Aorta (tissue), 5 donors: ENCODE data around the gene CTNNBIP1. TPM values are rescaled to one million over a fixed set of nuclear protein-coding genes. Genes with fewer than 3 reads are reported as not detected.

ENCODE experiments used
- ATAC-seq: fragments of 200-7000 bp; cut with Tn5 transposase; one replicate; pipeline ENCODE4 v1.9.1; 2022; ENCODE audit warnings: moderate library complexity; ENCODE audit not compliant: low FRiP score
- DNase-seq, 2 donors: peaks; one replicate each; pipeline ENCODE4 v3.0.0-alpha.2; 2020
- H3K27ac ChIP-seq, 2 donors: one replicate each; pipeline ENCODE4 v1.5.1; 2013; ENCODE audit warnings: low read length in 2 of 2, mild to moderate bottlenecking in 2 of 2, moderate library complexity in 2 of 2, control low read depth in 1 of 2, inconsistent platforms in 1 of 2, low read depth in 1 of 2
- H3K27me3 ChIP-seq, 2 donors: one replicate each; pipeline ENCODE4 v1.6.1; 2013; ENCODE audit warnings: control low read depth in 1 of 2, low read length in 1 of 2, mild to moderate bottlenecking in 1 of 2, moderate library complexity in 1 of 2; ENCODE audit not compliant: insufficient read depth in 2 of 2, control insufficient read depth in 1 of 2
- H3K36me3 ChIP-seq, 2 donors: one replicate each; pipeline ENCODE4 v1.6.1; 2013; ENCODE audit warnings: control low read depth in 1 of 2, low read length in 1 of 2, mild to moderate bottlenecking in 1 of 2; ENCODE audit not compliant: insufficient read depth in 2 of 2, control insufficient read depth in 1 of 2
- H3K4me1 ChIP-seq, 2 donors: one replicate each; pipeline ENCODE4 v1.6.1; 2013; ENCODE audit warnings: low read length in 2 of 2, control low read depth in 1 of 2, mild to moderate bottlenecking in 1 of 2, moderate library complexity in 1 of 2; ENCODE audit not compliant: insufficient read depth in 2 of 2, control insufficient read depth in 1 of 2
- H3K4me3 ChIP-seq, 2 donors: one replicate each; pipeline ENCODE4 v1.5.1; 2013; ENCODE audit warnings: low read length in 2 of 2, control low read depth in 1 of 2, mild to moderate bottlenecking in 1 of 2
- H3K9me3 ChIP-seq: one replicate; pipeline ENCODE4 v1.6.1; 2013; ENCODE audit warnings: mild to moderate bottlenecking, low read length; ENCODE audit not compliant: control insufficient read depth
- WGBS, 2 donors: extraction: QIAGEN DNeasy Blood & Tissue Kit; methylation state at CpG; one replicate each; pipeline ENCODE4 v1.1.7; 2013; 5-methylcytosine and 5-hydroxymethylcytosine counted together
- intact Hi-C, 2 donors: fragments of 100-400 bp; cut with DNase I; formaldehyde crosslinking; loops; one replicate each; pipeline versions ENCODE4 v1.14.2 to v1.15.0; 2022
- polyA plus RNA-seq, 2 donors: library from polyadenylated mRNA; stranded (reverse); fragments of 200-250 nt; gene quantifications; one replicate each; pipeline ENCODE4 v1.2.3, GENCODE V29; 2013
- total RNA-seq, 2 donors: library from RNA; stranded (reverse); fragmentation: NEBNext Ultra II Directional; extraction: Animal tissue kit (Norgen Biotek cat#: 25700); gene quantifications; one replicate each; pipeline ENCODE4 v1.2.1, GENCODE V29; 2021
- donor health status: healthy with polysubstance abuse.
- donor health status: Bipolar disorder and iron deficiency.
- donor health status: DM: no; HTN: no; CAD: no.
- donor health status: DM: no; HTN: no; CAD: no.
- donor health status: DM: yes; HTN: yes; CAD: no.

The CTNNBIP1 gene
- total and polyA plus RNA-seq, 4 donors, result 8.4 to 18.8 (median 14.3) TPM

GRCh38 chr1:9909234-9910046 is 629 bp downstream of the CTNNBIP1 start:
- no peak for ATAC-seq
- Histone ChIP-seq H3K36me3 (no peaks in the 10 kb centered on the region), H3K4me3 (peak overlapping the region; percentile 85 to 90), H3K9me3 (no peaks in the 10 kb centered on the region), H3K27ac (no peak overlapping the region), H3K27me3 (no peaks in the 10 kb centered on the region), H3K4me1 (no peaks in the 10 kb centered on the region)
- WGBS, 2 donors, result 0 to 2% methylated on average over 37 to 47 of the region's 47 CpGs
- peak; percentile 60 to 82 for DNase-seq
- intact Hi-C loops, result no loop called here

- no peaks in the 10 kb centered on the region for H3K36me3 ChIP-seq
- H3K27ac ChIP-seq, result no peak overlapping the region
- peaks cover 0 to 2% of the 10 kb centered on the region in 2 donors for H3K4me1 ChIP-seq
- H3K9me3 ChIP-seq, result no peaks in the 10 kb centered on the region
- ATAC-seq (no peak), DNase-seq (no peak)
- intact Hi-C loops, result no loop called here
- H3K27me3 ChIP-seq, result no peaks in the 10 kb centered on the region
- WGBS, 2 donors, result 68 to 71% methylated on average over 4 of the region's 4 CpGs
- H3K4me3 ChIP-seq, result peak overlapping the region in 1 of 2 donors; percentile 85
Observed at GRCh38 chr1:9908871-9909233, 1.2 kb downstream of the CTNNBIP1 start.

GRCh38 chr1:9907441-9907840 is 2.6 kb downstream of the CTNNBIP1 start:
- H3K9me3 ChIP-seq, result no peaks in the 10 kb centered on the region
- H3K36me3 ChIP-seq, result no peaks in the 10 kb centered on the region
- no peaks in the 10 kb centered on the region for H3K27me3 ChIP-seq
- H3K4me1 ChIP-seq, result peaks cover 0 to 4% of the 10 kb centered on the region in 2 donors
- intact Hi-C loops, result no loop called here
- ATAC-seq (no peak), DNase-seq (no peak)
- WGBS, 2 donors, result 60 to 73% methylated on average over 5 of the region's 5 CpGs
- no peak overlapping the region for H3K4me3 ChIP-seq
- H3K27ac ChIP-seq, result no peak overlapping the region

GRCh38 chr1:9906466-9906865 is 3.6 kb downstream of the CTNNBIP1 start:
- Histone ChIP-seq H3K36me3 (no peaks in the 10 kb centered on the region), H3K9me3 (no peaks in the 10 kb centered on the region), H3K27me3 (no peaks in the 10 kb centered on the region), H3K4me1 (peaks cover 0 to 4% of the 10 kb centered on the region in 2 donors), H3K27ac (no peak overlapping the region), H3K4me3 (no peak overlapping the region)
- intact Hi-C loops, result no loop called here
- ATAC-seq (no peak), DNase-seq (no peak)
- 84 to 94% methylated on average over 2 of the region's 2 CpGs for WGBS, 2 donors

GRCh38 chr1:9905010-9905409 is 5.1 kb downstream of the CTNNBIP1 start:
- intact Hi-C loops, result no loop called here
- WGBS, 2 donors, result 83 to 87% methylated on average over 4 of the region's 4 CpGs
- H3K9me3 ChIP-seq, result no peaks in the 10 kb centered on the region
- H3K4me3 ChIP-seq, result no peak overlapping the region
- ATAC-seq, result no peak
- no peak for DNase-seq
- no peaks in the 10 kb centered on the region for H3K36me3 ChIP-seq
- peaks cover 0 to 4% of the 10 kb centered on the region in 2 donors for H3K4me1 ChIP-seq
- no peak overlapping the region for H3K27ac ChIP-seq
- no peaks in the 10 kb centered on the region for H3K27me3 ChIP-seq

- no peak overlapping the region for H3K4me3 ChIP-seq
- no peaks in the 10 kb centered on the region for H3K36me3 ChIP-seq
- 63 to 72% methylated on average over 3 of the region's 3 CpGs for WGBS, 2 donors
- DNase-seq (no peak), ATAC-seq (no peak)
- no peak overlapping the region for H3K27ac ChIP-seq
- no peaks in the 10 kb centered on the region for H3K9me3 ChIP-seq
- H3K4me1 ChIP-seq, result peaks cover 0 to 4% of the 10 kb centered on the region in 2 donors
- intact Hi-C loops, result no loop called here
- H3K27me3 ChIP-seq, result no peaks in the 10 kb centered on the region
Observed at GRCh38 chr1:9904596-9904995, 5.5 kb downstream of the CTNNBIP1 start.

- no peak overlapping the region for H3K4me3 ChIP-seq
- no peaks in the 10 kb centered on the region for H3K9me3 ChIP-seq
- no peaks in the 10 kb centered on the region for H3K36me3 ChIP-seq
- no peaks in the 10 kb centered on the region for H3K27me3 ChIP-seq
- intact Hi-C loops, result no loop called here
- no peak for ATAC-seq
- WGBS, 2 donors, result 77 to 85% methylated on average over 9 of the region's 9 CpGs
- H3K27ac ChIP-seq, result no peak overlapping the region
- no peak for DNase-seq
- peaks cover 0 to 4% of the 10 kb centered on the region in 2 donors for H3K4me1 ChIP-seq
Observed at GRCh38 chr1:9903801-9904527, 6.1 kb downstream of the CTNNBIP1 start.

GRCh38 chr1:9902060-9902452 is 8.0 kb downstream of the CTNNBIP1 start:
- DNase-seq (no peak), ATAC-seq (no peak)
- no peaks in the 10 kb centered on the region for H3K27me3 ChIP-seq
- WGBS, 2 donors, result 47 to 61% methylated on average over 6 of the region's 6 CpGs
- no peak overlapping the region for H3K27ac ChIP-seq
- intact Hi-C loops, result no loop called here
- H3K4me3 ChIP-seq, result no peak overlapping the region
- no peaks in the 10 kb centered on the region for H3K9me3 ChIP-seq
- peaks cover 0 to 4% of the 10 kb centered on the region in 2 donors for H3K4me1 ChIP-seq
- no peaks in the 10 kb centered on the region for H3K36me3 ChIP-seq
